Measurements from ENCODE around the gene ATP6V1E1.

DNA sequence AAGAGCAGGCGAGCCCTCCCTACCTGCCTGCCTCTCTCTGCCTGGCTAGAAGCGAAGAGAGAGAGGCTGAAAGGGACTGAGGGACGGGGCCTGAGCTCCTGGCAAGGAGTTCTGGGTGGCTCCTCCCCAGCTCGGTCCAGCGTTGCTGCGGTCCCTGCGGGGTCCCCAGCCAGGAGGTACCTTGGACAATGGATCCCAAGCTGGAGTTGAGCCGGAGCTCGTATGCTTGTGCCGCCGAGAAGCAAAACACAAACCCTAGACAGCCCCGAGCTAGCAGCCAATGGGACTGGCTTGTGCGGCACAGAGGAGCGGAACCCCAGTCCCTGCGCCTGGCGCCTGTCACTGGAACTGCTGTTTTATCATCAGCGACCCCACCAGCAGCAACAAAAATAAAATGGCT is 46.9 kb downstream of the ATP6V1E1 start:
- no peak for TF ChIP-seq ZNF670 (tag by site-specific recombination; IDR thresholded peaks at IDR 0.05; ENCODE audit: low read depth)
- TF ChIP-seq CTCF (tag by site-specific recombination; IDR thresholded peaks at IDR 0.05), result no peak
- no peak for TF ChIP-seq HOXD13 (CRISPR knock-in tag; IDR thresholded peaks at IDR 0.05; ENCODE audit: borderline replicate concordance)
- TF ChIP-seq KLF16 (tag by site-specific recombination; IDR thresholded peaks at IDR 0.05), result no peak
- TF ChIP-seq, protein P1, sequence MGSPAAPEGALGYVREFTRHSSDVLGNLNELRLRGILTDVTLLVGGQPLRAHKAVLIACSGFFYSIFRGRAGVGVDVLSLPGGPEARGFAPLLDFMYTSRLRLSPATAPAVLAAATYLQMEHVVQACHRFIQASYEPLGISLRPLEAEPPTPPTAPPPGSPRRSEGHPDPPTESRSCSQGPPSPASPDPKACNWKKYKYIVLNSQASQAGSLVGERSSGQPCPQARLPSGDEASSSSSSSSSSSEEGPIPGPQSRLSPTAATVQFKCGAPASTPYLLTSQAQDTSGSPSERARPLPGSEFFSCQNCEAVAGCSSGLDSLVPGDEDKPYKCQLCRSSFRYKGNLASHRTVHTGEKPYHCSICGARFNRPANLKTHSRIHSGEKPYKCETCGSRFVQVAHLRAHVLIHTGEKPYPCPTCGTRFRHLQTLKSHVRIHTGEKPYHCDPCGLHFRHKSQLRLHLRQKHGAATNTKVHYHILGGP (tag by site-specific recombination; IDR thresholded peaks at IDR 0.05), result no peak
- no peak for TF ChIP-seq YY1 (tag by site-specific recombination; IDR thresholded peaks at IDR 0.05)
